CD4-positive, alpha-beta T cell treated with Interleukin-4 for 4 hours (primary cell): ENCODE results near the gene SAMD8.

Source experiments
- DNase-seq: peaks from one replicate; pipeline ENCODE4 v3.0.0-alpha.2; 2020

SAMD8 gene

DNA sequence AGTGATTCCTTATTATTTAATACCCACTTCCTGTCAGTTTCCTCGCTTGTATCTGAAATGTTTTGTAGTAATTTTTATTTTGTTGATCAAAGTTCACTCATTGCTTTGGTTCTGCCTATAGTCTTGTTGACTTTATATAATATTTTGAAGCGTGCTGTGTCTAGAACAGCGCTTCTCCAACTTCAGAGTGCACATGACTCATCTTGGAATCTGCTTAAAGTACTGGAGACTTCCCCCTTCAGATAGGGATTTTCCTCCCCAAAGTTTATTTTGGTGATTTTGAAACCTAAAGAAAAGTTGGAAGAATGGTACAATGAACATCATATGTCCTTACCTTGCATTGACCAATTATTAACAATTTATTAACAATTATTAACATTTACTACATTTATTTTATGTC lies 118.5 kb downstream of the SAMD8 start:
- DNase-seq: no peak

DNA sequence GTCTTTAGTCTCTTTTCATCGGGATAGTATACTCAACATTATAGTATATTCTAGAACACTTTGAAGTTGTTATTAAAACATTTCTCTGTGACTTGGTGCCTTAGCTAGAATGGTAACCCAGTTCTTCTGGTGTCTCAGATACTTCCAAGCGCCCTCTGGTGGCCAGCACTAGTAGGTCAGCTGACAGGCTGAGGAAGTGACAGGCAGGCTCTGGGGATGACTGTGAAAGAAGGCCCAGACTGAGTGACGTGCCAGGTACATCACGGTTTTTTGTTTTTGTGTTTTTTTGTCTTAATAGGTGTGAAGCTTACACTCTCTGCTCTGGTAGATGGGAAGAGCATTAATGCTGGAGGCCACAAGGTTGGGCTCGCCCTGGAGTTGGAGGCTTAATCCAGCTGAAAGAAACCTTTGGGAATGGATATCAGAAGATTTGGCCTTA lies 119.2 kb downstream of the SAMD8 start:
- DNase-seq: peak; percentile 94
